ENCODE results near the gene GON7.

Gene GON7

DNA sequence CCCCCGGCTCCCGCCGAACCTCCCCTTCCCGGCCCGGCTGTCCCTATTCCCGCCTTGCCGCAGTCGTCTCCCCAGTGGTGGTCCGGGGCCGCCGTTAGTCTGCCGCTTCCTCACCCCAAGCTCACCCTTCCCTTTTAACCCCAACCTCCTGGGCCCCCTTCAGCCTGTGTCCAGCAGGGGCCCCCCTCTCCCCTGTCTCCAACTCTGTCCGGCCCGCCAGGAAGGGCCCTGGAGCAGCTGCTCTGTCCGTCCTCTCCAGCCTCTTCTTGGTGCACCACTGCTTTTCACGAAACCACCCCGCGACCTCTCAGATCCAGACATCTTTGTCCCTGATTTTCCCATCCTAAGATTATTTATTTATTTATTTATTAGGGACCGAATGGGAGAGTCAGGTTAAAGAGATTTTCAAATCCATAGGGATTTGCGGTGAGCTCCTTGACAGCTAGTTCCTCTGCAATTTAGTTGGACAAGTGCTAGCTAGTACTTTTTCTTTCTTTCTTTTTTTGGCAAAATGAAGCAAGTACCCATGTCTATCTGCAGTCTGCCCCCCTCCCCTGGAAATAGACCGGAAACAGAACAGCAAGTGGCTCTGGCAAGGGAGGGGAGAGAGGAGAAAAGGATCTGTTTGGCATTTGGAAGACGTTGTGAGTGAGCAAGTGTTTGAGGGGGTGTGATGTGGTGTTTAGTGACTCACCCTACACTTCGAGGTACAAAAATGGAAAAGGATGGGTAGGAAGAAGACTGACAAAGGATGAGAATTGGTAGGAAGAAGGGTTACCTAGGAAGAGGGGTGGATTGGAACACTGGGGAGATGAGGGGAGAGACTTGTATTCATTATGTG is 823 bp upstream of the GON7 start:
- Mint-ChIP-seq H3K27me3 (ENCODE audit: low read depth, poor library complexity) (peaks cover 4% of the 10 kb centered on the region), H3K36me3 (ENCODE audit: low read depth) (peaks cover 23% of the 10 kb centered on the region), H3K9me3 (no peaks in the 10 kb centered on the region), H3K4me3 (peak overlapping the region; percentile 87), H3K27ac (peak overlapping the region; percentile 90), H3K4me1 (peaks cover 34% of the 10 kb centered on the region)
- TF ChIP-seq, protein P1, sequence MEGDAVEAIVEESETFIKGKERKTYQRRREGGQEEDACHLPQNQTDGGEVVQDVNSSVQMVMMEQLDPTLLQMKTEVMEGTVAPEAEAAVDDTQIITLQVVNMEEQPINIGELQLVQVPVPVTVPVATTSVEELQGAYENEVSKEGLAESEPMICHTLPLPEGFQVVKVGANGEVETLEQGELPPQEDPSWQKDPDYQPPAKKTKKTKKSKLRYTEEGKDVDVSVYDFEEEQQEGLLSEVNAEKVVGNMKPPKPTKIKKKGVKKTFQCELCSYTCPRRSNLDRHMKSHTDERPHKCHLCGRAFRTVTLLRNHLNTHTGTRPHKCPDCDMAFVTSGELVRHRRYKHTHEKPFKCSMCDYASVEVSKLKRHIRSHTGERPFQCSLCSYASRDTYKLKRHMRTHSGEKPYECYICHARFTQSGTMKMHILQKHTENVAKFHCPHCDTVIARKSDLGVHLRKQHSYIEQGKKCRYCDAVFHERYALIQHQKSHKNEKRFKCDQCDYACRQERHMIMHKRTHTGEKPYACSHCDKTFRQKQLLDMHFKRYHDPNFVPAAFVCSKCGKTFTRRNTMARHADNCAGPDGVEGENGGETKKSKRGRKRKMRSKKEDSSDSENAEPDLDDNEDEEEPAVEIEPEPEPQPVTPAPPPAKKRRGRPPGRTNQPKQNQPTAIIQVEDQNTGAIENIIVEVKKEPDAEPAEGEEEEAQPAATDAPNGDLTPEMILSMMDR (IDR thresholded peaks at IDR 0.05), result no peak
- DNase-seq, result peak; percentile 62

DNA sequence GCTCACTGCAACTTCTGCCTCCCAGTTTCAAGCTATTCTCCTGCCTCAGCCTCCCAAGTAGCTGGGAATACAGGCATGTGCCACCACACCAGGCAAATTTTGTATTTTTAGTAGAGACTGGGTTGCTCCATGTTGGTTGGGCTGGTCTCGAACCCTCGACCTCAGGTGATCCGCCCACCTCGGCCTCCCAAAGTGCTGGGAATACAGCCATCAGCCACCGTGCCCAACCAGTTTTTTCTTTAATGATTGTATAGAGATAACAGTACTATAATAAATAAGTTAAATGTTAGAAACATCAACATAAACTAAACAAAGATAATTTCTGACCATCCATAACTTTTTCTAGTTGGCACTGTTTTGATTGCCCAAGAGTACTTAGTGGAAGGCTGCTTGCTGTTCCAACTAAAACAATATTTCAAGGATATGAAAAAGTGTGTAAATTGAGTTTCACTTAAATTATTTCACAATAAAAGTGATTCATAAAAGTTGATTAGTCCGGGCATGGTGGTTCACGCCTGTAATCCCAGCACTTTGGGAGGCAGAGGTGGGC is 5.6 kb downstream of the GON7 start:
- H3K9me3 Mint-ChIP-seq, result no peaks in the 10 kb centered on the region
- peaks cover 7% of the 10 kb centered on the region for H3K4me1 Mint-ChIP-seq
- H3K27me3 Mint-ChIP-seq (ENCODE audit: low read depth, poor library complexity), result no peaks in the 10 kb centered on the region
- no peak overlapping the region for H3K27ac Mint-ChIP-seq
- DNase-seq, result no peak
- TF ChIP-seq, protein P1 (IDR thresholded peaks at IDR 0.05), result no peak
- no peak overlapping the region for H3K4me3 Mint-ChIP-seq
- peaks cover 14% of the 10 kb centered on the region for H3K36me3 Mint-ChIP-seq (ENCODE audit: low read depth)

DNA sequence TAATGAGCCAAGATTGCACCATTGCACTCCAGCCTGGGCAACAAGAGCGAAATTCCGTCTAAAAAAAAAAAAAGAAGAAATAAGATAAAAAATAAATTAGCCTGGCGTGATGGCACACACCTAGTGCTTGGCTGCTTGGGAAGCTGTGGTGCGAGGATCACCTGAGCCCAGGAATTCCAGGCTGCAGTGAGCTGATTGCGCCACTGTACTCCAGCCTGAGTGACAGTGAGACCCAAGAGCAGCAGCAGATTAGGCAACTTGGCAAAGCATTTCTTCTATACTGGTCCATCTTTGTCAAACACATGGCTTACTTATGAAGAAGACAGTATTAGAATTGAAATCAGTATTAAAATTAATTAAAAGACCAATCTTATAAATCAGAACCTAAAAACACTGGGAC is 6.3 kb downstream of the GON7 start:
- no peak for DNase-seq
- Mint-ChIP-seq H3K9me3 (no peaks in the 10 kb centered on the region), H3K36me3 (ENCODE audit: low read depth) (peaks cover 14% of the 10 kb centered on the region), H3K27ac (no peak overlapping the region), H3K27me3 (ENCODE audit: low read depth, poor library complexity) (no peaks in the 10 kb centered on the region), H3K4me1 (peaks cover under 1% of the 10 kb centered on the region), H3K4me3 (no peak overlapping the region)
- TF ChIP-seq, protein P1 (IDR thresholded peaks at IDR 0.05), result no peak

DNA sequence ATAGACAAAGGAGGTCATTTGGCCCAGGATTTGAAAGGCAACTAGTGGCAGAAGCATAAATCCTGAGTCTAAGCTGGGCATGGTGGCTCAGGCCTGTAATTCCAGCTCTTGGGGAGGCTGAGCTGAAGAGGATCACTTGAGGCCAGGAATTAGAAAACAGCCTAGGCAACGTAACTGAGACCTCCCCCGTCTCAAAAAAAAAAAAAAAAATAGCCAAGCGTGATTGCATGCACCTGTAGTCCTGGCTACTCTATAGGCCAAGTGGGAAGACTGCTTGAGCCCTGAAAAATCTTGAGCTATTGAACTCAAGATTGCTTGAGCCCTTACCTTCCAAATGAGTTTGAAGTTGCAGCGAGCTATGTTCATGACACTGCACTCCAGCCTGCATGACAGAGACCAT is 7.8 kb downstream of the GON7 start:
- H3K27ac Mint-ChIP-seq, result no peak overlapping the region
- H3K9me3 Mint-ChIP-seq, result no peaks in the 10 kb centered on the region
- no peaks in the 10 kb centered on the region for H3K4me1 Mint-ChIP-seq
- no peak overlapping the region for H3K4me3 Mint-ChIP-seq
- peaks cover 7% of the 10 kb centered on the region for H3K36me3 Mint-ChIP-seq (ENCODE audit: low read depth)
- H3K27me3 Mint-ChIP-seq (ENCODE audit: low read depth, poor library complexity), result no peaks in the 10 kb centered on the region
- TF ChIP-seq, protein P1 (IDR thresholded peaks at IDR 0.05), result no peak
- no peak for DNase-seq

DNA sequence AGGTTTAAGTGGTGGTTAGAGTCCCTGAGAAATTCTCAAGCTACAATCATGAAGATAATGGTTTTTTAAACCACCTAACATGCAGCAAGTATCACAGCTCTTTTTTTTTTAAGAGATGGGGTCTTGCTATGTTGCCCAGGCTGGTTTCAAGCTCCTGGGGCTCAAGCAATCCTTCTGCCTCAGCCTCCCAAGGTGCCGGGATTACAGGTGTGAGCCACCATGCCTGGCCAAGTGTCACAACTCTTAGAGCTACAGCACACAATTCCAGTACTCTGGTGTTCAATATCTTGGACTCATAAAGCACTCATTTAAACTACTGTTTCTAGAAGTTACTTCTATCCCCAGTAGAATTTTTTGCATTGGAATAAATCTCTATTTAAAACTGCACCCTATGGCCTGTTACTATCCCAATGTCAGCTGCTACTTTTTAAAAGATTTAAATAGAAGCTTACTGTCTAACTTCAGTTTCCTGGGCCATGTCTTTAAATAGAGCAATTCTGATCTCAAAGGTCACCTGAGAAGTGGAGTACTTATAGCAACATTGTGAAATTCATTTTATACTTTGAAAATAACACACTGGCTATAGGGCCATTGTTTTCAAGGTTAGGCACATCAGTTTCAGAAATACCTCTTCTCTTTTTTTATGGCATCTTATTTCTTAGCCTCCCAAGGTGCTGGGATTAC is 11.4 kb downstream of the GON7 start:
- Mint-ChIP-seq H3K36me3 (ENCODE audit: low read depth) (peaks cover 4% of the 10 kb centered on the region), H3K27me3 (ENCODE audit: low read depth, poor library complexity) (no peaks in the 10 kb centered on the region), H3K4me1 (no peaks in the 10 kb centered on the region), H3K27ac (no peak overlapping the region), H3K9me3 (no peaks in the 10 kb centered on the region), H3K4me3 (no peak overlapping the region)
- TF ChIP-seq, protein P1 (IDR thresholded peaks at IDR 0.05), result no peak
- no peak for DNase-seq
